GM18520 (cell line): ENCODE data around the gene GJA1.
"Not testable (repeated sequence)": the region's sequence is repeated elsewhere in the genome, so short reads cannot be mapped to it uniquely, and the experiment has no call there.

Experiments
- ATAC-seq: cut with Tn5 transposase; IDR thresholded peaks from one replicate; pipeline ENCODE4 v1.9.1; 2021; ENCODE audit not compliant: unreplicated experiment

GJA1 gene

GRCh38 chr6:121435444-121436069 lies at the start of gene GJA1:
TSS of gene GJA1 (plus strand) at chr6:121435646. CDS start at chr6:121446848, 11,202 bp downstream.
- ATAC-seq = no peak

- ATAC-seq = not testable (repeated sequence)
These were observed 48.9 kb upstream of the GJA1 start for GRCh38 chr6:121386551-121386950.

- ATAC-seq = no peak
These were observed 46.0 kb upstream of the GJA1 start for GRCh38 chr6:121389419-121389818.

- no peak for ATAC-seq
These were observed 41.5 kb upstream of the GJA1 start for GRCh38 chr6:121393731-121394505.

- no peak for ATAC-seq
These were observed 39.7 kb upstream of the GJA1 start for GRCh38 chr6:121395736-121396135.

- not testable (repeated sequence) for ATAC-seq
These were observed 38.3 kb upstream of the GJA1 start for GRCh38 chr6:121397188-121397587.

GRCh38 chr6:121398127-121398526 lies 37.3 kb upstream of the GJA1 start:
- ATAC-seq = no peak

- ATAC-seq = no peak
These were observed 35.5 kb upstream of the GJA1 start for GRCh38 chr6:121399966-121400365.

GRCh38 chr6:121403964-121404363 lies 31.5 kb upstream of the GJA1 start:
- no peak for ATAC-seq

GRCh38 chr6:121405306-121405705 lies 30.1 kb upstream of the GJA1 start:
- ATAC-seq = no peak

- no peak for ATAC-seq
These were observed 27.1 kb upstream of the GJA1 start for GRCh38 chr6:121408321-121408720.

GRCh38 chr6:121413879-121414278 lies 21.6 kb upstream of the GJA1 start:
- ATAC-seq = no peak

GRCh38 chr6:121418346-121418745 lies 17.1 kb upstream of the GJA1 start:
- ATAC-seq = no peak

GRCh38 chr6:121426686-121427085 lies 8.8 kb upstream of the GJA1 start:
- no peak for ATAC-seq

GRCh38 chr6:121428872-121429756 lies 6.3 kb upstream of the GJA1 start:
- no peak for ATAC-seq

GRCh38 chr6:121430514-121431460 lies 4.7 kb upstream of the GJA1 start:
- no peak for ATAC-seq

- ATAC-seq = not testable (repeated sequence)
These were observed 3.7 kb upstream of the GJA1 start for GRCh38 chr6:121431776-121432175.

- no peak for ATAC-seq
These were observed 1.2 kb upstream of the GJA1 start for GRCh38 chr6:121434037-121434770.

- no peak for ATAC-seq
These were observed 920 bp downstream of the GJA1 start for GRCh38 chr6:121436274-121436857.
